RWPE1 (cell line): ENCODE measurements around the gene IGSF11.

Experiments used
- CTCF ChIA-PET: fragments of 350-600 bp; sonication (Branson Sonifier 250); formaldehyde crosslinking; extraction: SDS; loops from one replicate; lab custom pipeline; 2021; lab: Yijun Ruan, JAX
- POLR2A ChIA-PET: fragments of 400-600 bp; formaldehyde crosslinking; extraction: SDS; loops from one replicate; lab custom pipeline; 2020; ENCODE audit warnings: antibody characterized with exemption; ENCODE audit not compliant: low non-redundant PET; lab: Yijun Ruan, JAX
- DNase-seq: peaks from one replicate; pipeline ENCODE4 v3.0.0; 2012; ENCODE audit warnings: low spot score
- H3K27ac ChIP-seq: fragments of 450-650 bp; 2 replicates; pipeline ENCODE4 v1.5.1; 2017
- CTCF ChIP-seq: fragments of 450-650 bp; conservative IDR thresholded peaks from 2 replicates; pipeline ENCODE4 v1.5.1; 2017; ENCODE audit warnings: low read depth, mild to moderate bottlenecking

The IGSF11 gene

DNA sequence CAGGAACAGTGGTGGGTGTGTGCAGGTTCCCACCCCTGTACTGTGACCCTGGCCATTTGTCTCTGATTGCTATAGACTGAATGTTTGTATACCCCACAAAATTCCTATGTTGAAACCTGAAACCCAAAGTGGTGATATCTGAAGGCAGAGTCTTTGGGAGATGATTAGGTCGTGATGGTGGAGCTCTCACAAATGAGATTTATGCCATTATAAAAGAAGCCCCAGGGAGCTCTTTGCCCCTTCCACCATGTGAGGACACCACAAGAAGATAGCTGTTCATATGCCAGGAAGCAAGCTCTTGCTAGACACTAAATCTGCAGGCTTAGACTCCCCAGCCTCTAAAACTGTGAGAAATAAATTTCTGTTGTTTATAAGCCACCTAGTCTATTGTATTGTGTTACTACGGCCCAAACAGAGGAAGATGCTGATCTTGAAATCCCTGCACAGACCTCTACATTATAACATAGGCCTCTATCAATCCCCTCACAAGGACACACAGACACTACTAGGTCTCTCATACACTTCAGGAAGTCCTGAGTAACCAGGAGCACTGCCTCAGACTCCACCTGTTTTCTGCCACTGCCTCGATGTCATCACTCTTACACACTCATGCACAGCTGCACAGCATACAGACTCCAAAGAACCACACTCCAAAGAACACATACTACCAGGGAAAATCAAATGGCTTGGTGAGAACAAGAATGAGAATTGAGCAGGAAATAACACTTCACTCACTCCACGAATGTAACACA, 14.7 kb downstream of the IGSF11 start:
- no peak overlapping the region for H3K27ac ChIP-seq
- DNase-seq: no peak
- ChIA-PET POLR2A (no interaction called here), CTCF (interaction anchor here (0.6 kb wide), 2 partner anchors 67 to 136 kb away, joined by 3 read pairs; no protein-coding TSS in a partner anchor)
- TF ChIP-seq CTCF: no peak

GRCh38 chr3:119018690-119019463, 15.8 kb downstream of the IGSF11 start:
- POLR2A ChIA-PET: no interaction called here
- no peak for TF ChIP-seq CTCF
- H3K27ac ChIP-seq: no peak overlapping the region
- CTCF ChIA-PET: interaction anchor here (1.1 kb wide), 1 partner anchor 136 kb away, joined by 4 read pairs; no protein-coding TSS in a partner anchor
- DNase-seq: no peak

- ChIA-PET CTCF (interaction anchor here (0.5 to 0.9 kb wide), 3 partner anchors 19 to 1945 kb away, joined by 3 to 5 read pairs (median 4); partner anchors contain the start of gene IGSF11), POLR2A (no interaction called here)
- TF ChIP-seq CTCF: no peak
- no peak overlapping the region for H3K27ac ChIP-seq
- DNase-seq: no peak
These were observed 18.7 kb downstream of the IGSF11 start for GRCh38 chr3:119015942-119016341.

DNA sequence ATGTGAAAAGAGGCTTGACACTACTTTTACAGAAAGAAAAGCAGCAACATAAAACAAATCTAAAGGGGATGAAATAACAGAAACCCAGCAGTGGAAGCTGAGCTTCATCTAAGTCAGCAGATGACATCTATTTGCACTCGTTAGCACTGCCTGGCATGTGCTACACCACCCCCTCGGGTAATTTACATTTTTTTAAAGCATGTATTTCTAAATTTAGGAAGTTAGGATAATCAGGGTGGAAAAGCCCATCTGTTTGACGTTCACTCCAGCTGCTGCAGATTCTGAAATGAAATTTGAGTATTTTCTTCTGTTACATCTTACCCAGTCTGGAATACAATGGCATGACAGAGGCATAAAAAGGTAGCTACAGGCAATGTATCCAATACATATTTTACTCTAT, 20.7 kb downstream of the IGSF11 start:
- DNase-seq: no peak
- no peak for TF ChIP-seq CTCF
- CTCF ChIA-PET: no interaction called here
- H3K27ac ChIP-seq: no peak overlapping the region
- POLR2A ChIA-PET: no interaction called here

DNA sequence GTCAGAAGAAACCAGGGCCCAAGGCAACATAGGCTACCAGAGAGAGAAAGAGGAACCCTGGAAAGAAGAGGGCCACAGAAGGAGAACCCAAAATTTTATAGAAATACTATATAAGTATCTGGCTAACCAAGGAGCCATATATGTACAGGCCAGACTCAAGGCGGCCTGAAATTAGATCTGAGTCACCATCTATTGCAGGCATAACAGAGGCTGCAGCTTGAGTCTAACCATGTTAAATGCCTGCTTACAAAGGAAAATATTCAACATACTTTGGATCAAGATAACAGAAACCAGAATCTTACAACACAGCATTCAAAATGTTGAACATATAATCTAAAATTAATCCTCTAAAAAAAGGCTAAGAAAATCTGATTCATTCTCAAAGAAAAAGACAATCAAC, 23.1 kb downstream of the IGSF11 start:
- ChIA-PET POLR2A (no interaction called here), CTCF (interaction anchor here (0.6 kb wide), 1 partner anchor 269 kb away, joined by 3 read pairs; no protein-coding TSS in a partner anchor)
- no peak for TF ChIP-seq CTCF
- no peak for DNase-seq
- H3K27ac ChIP-seq: no peak overlapping the region

DNA sequence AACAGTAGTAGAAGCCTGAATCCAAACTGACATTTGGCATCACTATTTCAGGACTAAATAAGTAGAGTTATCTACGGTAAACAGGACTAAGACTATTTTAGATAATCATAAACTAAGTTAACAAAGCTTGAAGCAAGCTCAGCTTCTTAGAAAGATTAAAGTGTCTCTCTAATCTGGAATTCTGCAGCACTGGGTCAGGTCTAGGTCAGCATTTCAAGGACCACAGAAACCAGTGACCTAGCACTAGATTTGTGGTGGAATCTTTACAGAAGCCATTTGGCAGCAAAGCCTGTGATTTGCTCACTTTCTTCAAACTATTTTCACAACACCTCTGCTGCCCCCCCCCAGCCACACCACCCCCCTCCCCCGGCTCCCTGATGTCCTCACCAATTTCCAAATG, 37.5 kb downstream of the IGSF11 start:
- H3K27ac ChIP-seq: no peak overlapping the region
- POLR2A ChIA-PET: no interaction called here
- CTCF ChIA-PET: no interaction called here
- DNase-seq: no peak
- TF ChIP-seq CTCF: no peak
